ENCODE results near the gene TAF8.
"Not testable (repeated sequence)": the region's sequence is repeated elsewhere in the genome, so short reads cannot be mapped to it uniquely, and the experiment has no call there.

The TAF8 gene, protein sequence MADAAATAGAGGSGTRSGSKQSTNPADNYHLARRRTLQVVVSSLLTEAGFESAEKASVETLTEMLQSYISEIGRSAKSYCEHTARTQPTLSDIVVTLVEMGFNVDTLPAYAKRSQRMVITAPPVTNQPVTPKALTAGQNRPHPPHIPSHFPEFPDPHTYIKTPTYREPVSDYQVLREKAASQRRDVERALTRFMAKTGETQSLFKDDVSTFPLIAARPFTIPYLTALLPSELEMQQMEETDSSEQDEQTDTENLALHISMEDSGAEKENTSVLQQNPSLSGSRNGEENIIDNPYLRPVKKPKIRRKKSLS

DNA sequence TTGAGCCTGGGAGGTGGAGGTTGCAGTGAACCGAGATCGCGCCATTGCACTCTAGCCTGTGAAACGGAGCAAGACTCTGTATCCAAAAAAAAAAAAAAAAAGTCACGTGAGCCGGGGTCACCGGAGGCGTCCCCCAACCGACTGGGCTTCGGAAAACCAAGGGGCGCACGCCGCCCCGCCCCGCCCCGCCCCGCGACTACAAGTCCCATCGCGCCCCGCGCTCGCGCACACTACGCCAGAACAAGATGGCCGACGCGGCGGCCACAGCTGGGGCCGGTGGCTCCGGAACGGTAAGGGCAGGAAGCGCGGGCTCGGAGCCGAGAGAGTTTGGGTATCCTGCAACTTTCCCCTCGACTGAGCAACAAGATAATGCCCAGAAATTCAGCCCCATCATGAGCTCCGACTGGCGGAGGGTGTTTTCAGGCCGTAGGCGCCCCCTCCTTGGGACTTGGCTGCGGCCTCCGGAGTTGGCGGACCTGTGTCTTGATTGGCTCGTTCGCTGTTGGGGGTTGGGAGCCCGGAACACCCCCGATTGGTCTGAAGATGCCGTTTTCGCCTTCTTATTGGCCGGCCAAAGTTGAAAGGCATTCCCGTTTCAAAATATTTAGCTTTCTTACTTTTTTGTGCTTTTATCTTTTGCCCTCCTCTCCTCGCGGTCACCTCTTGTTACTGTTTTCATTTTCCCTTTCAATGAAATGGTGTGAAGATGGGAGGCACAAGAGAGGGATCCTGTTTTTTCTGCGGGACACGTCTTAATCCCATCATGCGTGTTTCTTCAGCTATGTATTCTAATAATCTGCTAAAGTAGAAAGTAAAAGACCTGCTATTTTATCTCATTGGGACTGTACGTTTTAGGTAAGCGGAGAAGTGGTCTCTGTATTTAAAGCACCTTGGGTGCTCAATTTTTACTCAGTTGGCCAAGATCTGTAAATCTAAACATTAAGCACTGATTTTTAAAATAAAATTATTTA, at the start of gene TAF8:
Gene TAF8 (plus strand): TSS at position 228 of the 971 bp plus-strand sequence. CDS start 18 bp downstream, at position 246.
- peak; percentile 90 for DNase-seq

DNA sequence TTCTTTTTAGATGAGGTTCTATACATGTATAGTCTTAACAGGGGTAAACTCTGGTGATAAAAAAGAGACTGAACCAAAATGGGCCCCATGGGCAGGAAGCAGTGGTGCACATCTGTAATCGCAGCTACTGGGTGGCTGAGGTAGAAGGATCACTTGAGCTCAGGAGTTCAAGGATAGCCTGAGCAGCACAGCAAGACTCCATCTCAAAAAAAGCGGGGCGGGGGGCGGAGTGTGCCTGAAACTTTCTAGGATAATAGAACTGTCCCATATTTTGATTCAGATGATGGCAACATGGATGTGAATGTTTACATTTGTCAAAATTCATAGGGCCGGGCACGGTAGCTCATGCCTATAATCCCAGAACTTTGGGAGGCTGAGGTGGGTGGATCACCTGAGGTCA, 48.8 kb upstream of the TAF8 start:
- DNase-seq = no peak

DNA sequence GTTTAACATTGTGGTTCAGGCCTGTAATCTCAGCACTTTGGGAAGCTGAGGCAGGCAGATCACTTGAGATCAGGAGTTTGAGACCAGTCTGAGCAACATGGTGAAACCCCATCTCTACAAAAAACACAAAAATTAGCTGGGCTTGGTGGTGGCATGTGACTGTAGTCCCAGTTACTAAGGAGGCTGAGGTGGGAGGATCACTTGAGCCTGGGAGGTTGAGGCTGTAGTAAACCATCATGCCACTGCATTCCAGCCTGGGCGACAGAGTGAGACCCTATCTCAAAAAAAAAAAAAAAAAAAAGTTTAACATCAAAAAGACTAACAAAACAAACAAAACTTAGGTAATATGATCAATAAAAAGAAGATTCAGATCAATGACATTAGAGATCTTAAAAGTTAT, 46.7 kb upstream of the TAF8 start:
- not testable (repeated sequence) for DNase-seq

DNA sequence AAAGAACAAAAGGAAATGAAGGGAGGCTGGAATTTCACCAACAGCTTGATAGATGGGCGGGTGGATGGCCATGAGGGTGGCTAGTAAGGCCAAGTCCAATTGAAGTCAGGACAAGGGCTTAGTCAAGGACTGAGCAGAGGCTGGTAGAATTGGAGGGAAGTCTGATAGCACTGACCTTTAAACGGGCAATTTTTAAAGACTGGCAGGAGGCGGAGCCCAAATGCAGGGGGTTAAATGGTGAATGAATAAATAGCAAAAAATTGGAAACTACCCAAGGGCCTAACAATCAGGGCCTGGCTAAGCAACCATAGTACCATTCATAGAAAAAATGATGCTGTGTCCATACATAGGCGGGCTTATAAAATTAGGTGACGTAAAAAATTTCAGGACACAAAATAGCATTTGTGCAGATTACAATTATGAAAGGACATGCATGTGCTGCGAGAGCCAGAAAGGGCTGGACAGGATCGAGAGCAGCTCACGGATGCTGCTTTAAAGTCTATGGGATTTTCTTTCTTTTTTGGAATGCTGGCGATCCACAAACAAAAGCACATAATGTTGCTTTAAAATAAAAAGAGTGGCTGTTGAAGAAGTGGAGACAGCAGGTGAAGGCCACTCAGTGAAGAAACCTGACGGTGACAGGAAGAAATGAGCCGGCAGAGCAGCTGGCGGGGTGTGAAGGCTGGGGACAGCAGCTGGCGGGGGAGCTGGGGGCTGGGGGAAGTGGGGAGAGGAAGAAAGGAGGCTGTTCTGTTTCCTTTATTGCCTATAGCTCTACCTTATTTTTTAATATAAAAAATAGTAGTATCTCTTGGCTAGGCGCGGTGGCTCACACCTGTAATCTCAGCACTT, 42.8 kb upstream of the TAF8 start:
- DNase-seq = peak; percentile 47

DNA sequence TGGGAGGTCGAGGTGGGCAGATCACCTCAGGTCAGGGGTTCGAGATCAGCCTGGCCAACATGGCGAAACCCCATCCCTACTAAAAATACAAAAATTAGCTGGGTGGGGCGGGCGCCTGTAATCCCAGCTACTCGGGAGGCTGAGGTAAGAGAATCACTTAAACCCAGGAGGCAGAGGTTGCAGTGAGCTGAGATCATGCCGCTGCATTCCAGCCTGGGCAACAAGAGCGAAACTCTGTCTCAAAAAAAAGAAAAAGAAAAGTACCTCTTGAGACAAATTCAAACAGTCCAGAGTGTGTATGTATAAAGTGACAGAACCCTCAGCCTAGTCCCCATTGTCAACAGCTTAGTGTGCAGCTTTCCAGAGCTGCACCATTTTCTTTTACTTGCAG, 42.2 kb upstream of the TAF8 start:
- not testable (repeated sequence) for DNase-seq

DNA sequence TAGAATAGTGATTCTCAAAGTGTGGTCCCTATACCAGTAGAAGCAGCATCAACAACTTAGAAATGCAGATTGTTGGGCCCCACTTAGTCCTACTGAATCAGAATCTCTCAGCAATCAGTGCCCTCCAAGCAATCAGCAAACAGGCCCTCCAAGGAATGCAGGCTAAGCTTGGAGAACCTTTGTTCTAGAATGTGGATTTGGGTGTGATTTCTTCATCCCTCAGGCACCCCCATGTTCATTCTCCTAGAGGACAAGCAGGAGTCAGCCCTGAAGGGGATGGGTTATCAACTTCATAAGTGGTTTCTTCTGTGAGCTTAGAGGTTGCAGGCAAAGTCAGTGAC, 40.5 kb upstream of the TAF8 start:
- no peak for DNase-seq

DNA sequence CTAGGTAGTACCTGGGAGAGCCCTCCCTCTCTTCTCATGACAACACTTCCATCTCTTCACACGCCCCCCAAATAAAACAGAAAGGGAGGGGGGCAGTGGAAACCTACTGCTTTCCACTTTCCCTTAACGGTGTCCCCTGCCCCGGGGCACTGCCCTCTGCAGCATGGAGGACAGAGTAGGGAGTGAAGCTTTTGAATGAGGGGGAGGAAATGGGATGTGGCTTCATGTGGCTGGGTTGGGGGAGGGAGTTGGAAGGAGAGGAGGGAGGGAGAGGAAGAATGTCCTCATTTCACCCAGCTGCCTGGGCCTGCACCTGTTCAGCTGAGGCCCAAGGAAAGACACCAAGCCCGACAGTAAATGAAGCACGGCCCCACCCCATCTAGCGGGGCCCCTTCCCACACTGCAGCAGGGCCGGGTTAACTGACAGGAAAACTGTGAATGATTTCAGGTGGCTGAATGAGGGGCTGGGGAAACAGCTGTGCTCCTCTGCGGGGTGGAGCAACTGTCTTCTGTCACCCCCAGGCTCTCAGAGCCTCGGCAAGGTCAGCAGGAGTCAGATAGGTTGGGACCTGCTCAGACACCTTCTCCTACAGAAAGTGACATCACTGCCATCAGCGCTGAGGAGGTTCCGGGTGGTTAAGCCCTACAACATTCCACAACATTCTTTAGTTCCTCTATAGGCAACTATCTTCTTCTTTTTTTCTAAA, 40.0 kb upstream of the TAF8 start:
- peak; percentile 46 for DNase-seq

DNA sequence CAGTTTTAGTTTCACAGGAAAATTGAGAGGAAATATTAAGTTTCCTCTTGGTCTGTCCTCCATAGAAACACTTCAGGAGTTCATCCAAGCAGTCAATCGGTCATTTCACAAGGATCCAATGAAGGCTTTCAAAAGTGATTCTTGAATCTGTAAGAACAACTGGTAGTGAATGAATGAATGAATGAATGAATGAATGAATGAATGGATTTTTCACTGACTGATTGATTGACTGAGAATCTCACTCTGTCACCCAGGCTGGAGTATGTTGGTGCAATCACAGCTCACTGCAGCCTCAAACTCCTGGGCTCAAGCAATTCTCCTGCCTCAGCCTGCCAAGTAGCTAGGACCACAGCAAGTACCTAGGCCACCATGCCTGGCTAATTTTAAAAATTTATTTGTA, 39.4 kb upstream of the TAF8 start:
- DNase-seq = no peak

DNA sequence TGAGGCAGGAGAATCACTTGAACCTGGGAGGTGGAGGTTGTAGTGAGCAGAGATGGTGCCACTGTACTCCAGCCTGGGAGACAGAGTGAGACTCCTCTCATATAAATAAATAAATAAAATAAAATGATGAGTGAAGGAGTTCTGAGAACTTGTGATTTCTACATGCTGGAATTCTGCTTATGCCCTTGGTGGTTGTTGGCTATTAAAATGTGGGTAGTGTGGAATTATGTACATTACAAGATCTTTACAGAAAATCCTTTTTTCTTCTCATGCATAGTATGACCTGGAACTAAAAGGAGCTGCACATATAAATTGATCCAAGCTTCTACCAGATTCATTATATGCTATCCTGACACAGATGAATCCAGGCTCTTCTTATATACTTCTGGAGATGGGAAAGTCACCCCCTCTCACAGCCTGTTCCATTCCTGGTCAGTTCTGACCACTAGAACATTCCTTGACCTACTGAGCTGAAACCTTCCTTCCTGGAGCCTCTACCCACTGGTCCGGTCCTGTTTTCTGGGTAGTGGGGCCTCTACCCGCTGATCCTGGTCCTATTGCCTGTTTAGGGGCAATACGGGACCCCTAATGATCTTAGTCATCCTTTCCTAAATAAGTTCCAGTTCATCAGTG, 37.7 kb upstream of the TAF8 start:
- DNase-seq = no peak

DNA sequence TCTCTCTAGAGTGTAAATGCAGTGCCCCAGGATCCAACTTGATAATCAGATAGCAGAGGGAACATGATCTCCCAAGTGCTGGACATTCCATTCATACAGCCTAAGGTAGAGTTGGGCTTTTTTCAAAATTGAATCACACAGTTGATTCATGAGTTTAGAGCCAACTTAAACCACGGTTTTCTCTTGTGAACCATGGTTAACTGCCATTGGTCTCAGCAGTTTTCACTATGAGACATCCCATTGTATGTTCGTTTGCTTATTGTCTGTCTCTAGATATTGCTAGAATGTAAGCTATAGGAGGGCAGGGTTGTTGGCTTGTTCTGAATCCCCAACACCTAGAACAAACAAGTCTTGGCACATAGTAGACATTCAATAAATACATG, 37.2 kb upstream of the TAF8 start:
- no peak for DNase-seq

DNA sequence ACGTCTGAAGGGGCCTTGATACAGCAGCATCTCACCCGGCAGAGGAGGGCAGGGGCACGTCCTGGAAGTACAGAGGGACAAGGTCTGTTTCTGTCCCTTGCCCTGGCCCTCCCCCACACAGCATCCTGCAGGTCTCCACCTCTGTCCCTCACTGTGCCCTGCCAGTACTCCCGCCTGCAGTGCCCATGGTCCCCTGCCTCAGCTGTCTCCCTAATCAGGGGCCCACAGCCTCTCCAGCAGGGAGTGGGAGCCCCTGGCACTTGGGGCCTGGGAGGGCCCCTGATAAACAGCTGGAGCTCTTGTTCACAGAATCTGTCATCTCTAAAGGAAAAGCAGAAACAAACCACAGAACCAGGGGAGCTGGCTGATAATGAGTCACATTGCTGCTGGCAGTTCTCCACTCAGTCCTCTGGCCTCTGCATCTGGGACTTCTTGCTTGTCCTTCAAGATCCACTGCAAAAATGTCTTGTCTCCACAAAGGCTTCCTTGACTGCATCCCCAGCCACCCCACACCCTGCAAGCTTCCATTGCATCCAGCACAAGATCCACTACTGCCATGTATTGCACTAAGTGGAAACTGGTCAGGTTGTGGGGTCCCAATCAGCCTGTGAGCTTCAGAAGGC, 33.2 kb upstream of the TAF8 start:
- DNase-seq = no peak

DNA sequence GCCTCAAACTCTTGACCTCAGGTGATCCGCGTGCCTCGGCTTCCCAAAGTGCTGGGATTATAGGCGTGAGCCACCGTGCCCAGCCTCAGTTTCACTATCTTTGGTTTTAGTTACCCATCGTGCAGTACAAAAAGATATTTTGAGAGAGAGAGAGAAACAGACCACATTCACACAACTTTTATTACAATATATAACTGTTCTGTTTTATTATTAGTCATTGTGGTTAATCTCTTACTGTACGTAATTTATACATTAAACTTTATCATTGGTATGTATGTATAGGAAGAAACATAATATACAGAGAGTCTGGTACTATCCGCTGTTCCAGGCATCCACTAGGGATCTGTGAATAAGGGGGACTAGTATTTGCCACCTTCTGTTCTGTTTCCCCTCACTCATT, 29.4 kb upstream of the TAF8 start:
- no peak for DNase-seq

DNA sequence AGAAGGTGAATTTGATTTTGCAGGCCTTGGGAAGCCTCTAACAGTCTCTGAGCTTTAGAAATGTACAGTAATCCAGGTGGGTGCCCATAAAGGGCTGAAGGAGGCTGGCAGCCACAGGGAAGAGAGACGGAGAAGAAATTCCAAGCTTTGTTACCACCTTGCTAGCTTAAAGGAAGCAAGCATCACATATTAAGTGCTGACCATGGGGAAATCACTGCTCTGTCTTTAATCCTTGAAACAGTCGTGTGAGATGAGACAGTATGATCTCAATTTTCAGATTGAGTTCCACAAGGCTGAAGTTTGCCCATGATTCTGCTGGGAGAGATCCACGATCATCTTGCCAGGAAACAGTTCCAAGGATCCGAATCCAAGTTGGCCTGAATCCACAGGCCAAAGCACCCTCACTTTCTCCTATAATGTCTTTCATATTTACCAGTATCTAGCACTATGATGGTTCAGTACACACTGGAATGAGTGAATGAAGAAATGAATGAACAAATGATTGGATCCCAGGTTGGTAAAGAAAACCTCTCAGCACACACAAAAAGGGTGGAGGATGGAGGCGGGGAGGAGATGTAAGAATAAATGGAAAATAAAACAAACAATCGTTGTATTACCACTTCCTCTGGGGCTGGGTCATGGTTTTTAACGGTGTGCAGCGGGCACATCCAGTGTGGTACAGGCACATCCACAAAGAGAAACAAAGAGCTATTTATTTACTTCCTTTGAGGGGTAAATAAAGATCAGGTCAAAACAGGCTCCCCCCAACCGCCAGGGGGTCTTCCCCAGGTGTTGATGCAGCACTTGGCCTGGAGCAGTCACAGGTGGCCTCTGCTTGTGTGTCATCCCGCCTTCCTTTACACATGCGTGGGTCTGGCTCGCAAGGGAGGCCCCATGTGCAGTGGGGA, 28.2 kb upstream of the TAF8 start:
- no peak for DNase-seq

DNA sequence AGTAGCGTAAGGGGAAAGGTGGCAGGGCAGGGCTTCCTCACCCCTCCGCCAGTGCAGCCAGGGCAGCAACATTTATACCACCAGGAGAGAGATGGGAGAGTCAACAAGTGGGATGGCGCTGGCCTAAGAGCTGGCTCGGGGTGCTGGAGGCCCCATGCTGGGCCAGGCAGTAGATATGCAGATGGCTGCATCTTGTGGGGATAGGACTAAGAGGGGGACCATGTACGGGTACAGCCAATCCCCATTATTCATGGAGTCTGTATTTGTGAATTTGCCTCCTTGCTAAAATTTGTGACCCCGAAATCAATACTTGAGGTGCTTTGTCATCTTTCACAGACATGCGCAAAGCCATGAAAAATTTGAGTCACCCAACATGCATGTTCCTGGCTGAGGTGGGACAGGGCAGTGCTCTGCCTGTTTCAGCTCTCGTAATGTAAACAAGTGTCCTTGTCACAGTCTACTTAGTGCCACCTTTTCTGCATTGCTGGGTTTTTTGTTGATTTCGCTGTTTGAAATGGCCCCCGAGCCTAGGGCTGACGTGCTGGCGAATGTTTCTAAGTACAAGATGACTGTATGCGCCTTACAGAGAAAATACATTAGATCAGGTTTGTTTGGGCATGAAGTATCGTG, 27.5 kb upstream of the TAF8 start:
- DNase-seq = no peak

DNA sequence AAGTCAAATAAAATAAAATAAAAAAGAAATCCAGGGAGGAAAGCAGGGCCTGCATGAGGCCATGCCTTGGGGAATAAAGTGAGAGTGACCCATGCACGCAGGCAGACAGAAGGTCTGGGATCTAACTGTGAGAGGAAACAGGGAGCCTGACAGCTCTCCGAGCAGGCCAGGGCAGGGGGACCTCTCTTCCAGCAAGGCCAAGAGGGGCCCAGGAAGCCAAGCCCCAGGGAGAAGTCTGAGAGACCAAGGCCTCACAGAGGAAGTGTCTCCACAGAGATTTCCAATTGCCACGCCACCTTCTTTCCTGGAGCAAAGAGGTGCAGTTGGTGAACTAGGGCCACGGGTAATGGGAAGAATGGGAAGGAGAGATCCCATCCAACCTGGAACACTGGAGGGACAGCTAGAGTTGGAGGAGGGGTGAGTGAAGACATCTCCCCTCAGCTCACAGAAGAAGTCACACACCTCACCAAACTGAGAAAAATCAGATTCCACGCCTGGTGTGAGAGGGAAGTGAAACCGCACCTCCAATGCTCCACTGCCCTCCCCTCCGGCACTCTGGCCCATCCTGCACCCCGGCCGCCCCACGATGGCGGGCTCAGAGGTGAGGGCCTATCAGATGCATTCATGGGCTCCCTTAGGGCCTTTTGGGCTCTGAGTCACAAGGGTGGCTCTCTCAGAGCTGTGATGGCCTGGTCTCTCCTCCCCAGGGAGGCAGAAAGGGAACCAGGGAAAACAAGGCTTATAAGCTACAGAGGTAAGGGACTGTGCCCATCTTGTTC, 25.1 kb upstream of the TAF8 start:
- no peak for DNase-seq

DNA sequence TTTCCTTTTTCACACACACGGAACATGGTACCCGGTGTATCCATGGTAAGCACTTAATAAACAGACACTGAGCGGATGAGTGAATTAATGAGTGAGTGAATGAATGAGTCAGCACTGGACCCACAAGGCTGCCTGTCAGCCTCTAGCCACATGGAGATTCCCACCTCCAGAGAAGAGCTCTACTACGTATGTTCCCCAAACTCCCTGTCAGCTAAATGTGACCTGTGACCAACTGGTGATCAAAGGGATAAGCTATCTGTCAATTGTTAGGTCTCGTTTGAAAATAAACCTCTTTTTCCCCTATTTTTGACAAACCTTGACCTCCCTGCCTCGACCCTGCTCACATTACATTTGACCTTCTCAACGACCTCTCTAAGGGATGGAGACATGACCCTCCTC, 24.5 kb upstream of the TAF8 start:
- DNase-seq = no peak

DNA sequence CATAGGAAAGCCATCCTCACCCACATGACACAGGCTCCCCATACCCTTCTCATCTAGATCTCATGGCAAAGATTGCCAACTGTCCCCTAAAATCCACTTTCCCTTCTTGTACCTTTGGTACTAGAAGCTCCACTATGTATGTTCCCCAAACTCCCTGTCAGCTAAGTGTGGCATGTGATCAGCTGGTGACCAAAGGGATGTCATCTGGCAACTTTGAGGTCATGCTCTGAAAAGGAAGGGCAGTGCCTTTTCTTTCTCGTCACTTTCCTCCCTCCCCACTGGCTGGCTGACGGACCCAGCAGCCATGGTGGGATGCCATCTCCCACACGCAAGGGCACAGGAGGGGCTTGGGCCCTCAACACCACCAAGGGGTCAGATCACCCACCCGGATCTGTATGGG, 23.8 kb upstream of the TAF8 start:
- DNase-seq = no peak

DNA sequence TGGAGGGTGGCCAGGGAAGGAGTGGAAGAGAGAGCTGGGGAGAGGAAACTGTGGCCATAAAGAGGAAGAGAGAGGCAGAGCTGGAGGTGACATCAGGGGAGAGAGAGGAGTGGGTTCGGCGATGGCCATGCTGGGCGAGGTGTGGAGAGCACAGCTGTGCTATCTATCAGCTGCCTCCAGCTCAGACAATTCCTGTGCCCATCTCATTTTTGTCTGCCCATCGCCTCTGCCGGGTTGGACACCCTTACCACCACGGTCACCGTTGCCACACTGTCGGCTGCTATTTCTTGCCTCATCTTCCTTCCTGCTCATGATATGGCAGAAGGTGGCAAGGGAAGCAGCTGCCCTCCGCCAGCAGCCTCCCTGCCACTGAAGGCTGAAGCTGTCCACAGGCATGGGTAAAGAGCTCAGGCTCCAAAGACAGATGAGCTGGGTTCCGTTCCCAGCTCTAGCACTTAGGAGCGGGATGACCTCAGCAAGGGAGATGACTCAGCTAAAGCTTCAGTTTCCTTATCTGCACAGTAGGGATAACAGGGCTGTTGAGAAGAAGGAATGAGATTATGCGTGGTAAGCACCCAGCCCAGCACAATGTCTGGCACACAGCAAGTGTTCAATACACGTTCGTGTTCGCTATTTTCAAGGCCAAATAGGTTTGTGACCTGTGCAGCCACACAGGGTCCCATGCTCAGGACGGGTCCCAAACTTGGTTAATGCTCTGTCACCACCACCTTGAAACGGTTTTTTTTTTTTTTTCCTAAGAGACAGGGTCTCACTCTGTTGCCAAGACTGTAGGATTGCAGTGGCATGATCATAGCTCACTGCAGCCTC, 21.9 kb upstream of the TAF8 start:
- DNase-seq = no peak

Measured in NCI-H2171 treated with DMSO at 0.1 percent for 48 hours (cell line).